Ramos (cell line): ENCODE measurements around the gene STRA8.

ENCODE experiments used
- in situ Hi-C: fragments of 300-500 bp; cut with MboI; formaldehyde crosslinking; loops from one replicate; pipeline ENCODE4 v1.14.3; 2022; ENCODE audit warnings: low sequenced_read_pairs; ENCODE audit not compliant: unreplicated experiment

The STRA8 gene, protein sequence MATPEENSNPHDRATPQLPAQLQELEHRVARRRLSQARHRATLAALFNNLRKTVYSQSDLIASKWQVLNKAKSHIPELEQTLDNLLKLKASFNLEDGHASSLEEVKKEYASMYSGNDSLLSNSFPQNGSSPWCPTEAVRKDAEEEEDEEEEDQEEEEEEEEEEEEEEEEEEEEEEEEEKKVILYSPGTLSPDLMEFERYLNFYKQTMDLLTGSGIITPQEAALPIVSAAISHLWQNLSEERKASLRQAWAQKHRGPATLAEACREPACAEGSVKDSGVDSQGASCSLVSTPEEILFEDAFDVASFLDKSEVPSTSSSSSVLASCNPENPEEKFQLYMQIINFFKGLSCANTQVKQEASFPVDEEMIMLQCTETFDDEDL

DNA sequence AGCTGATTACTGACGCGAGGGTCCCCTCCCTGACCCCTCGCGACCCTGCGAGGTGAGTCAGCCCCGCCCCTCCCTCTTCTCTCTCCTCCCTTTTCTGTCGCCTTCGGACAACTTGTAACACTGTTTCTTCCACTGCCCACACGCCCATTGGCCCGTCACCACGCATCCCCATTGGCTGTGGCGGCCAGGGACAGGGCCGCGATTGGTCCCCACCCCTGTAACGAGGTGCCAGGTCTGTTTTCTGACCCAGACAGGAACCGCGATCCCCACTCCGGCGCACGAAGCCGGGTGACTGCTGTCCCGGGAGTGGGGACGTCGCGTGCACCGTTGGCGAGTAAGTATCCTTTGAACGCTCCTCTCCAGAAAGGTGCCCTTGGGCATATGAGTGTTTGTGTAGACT lies at the start of gene STRA8:
Gene STRA8, plus strand, starts transcription at position 269 of the 400 bp plus-strand sequence. CDS start 6,687 bp downstream, outside the sequence.
- in situ Hi-C loops, result no loop called here

GRCh38 chr7:135184254-135184841 lies 49.3 kb upstream of the STRA8 start:
- in situ Hi-C loops, result no loop called here

- in situ Hi-C loops, result no loop called here
Observed at GRCh38 chr7:135185471-135186260, 48.0 kb upstream of the STRA8 start.

DNA sequence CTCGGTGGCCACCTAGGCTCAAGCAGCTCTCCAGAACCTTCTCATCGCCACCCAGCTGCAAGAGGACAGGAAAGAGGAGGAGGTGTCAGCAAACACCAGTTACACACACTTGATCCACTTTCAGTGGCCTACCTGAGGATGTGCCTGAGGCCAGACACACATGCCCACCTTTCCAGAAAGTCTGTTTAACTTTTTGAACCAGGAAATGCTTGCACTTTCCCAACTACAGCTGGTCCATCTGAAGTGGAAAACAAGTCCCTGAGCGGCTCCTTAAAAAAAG lies 47.4 kb upstream of the STRA8 start:
- in situ Hi-C loops, result no loop called here

DNA sequence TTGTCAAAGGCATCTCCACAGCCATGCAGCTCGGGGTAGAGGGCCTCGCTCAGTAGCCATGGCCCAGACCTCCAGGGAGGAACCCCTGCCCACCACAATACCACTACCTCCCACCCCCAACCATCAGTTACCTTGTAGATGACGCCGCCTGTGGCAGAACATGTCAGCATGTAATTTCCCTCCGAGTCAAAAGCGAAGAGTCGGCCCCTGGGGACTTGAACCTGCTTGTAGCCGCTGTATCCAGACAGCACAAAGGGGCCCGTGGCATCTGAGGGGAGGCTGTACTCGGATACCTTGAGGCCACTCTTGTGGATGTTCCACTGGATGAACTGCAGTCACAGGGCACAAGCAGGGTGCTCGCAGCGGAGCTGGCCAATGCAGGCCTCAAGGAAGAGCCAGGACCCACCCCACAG lies 46.8 kb upstream of the STRA8 start:
- in situ Hi-C loops, result no loop called here

DNA sequence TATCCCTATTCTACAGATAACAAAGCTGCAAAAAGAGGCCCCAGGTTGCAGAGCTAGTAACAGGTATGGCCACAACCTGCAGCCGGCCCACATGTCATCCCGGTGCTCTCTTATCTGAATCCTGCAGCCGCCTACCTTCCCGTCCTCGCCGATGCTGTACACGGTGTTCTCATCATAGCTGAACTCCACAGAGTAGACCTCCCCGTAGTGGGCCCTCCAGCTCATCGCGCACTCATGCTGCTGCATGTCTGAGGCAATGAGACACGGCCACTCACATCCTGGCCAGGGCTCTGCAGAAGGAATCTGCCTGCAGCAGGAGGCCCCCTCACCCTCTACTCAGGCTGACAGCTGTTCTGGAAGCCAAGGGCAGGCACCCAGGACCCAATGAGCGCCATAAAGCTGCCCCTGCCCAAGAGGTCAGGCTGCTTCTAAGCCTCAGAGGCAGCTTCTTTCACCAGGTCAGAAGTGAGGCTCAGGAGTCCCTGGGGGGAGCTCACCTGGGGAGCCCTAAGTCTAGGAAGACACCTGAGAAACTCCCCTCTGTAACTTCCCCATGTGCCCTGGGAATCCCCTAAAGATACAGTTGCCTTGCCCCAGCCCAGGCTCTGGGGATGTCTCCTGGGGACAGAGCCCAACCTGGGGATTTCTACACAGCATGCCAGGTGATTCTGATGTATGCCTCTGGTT lies 45.2 kb upstream of the STRA8 start:
- in situ Hi-C loops, result no loop called here

- in situ Hi-C loops, result no loop called here
Observed at GRCh38 chr7:135189221-135189662, 44.4 kb upstream of the STRA8 start.

DNA sequence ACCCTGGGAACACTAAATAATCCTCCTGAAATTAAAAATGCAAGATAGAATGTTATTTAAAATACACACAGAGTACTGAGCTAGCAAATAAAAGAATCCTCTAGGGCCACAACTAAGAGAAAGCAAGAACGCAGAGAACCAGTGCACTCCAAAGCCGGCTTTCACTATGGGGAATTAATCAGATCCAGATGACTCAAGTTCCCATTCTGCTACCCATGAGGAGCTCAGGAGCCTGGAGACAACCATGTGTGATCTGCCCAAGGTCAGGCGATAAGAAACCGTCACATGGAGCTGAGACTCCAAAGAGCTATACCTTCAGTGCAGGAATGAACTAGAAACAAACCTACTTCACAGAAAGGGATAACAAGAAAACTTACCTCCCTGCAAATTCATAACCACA lies 43.7 kb upstream of the STRA8 start:
- in situ Hi-C loops, result no loop called here

DNA sequence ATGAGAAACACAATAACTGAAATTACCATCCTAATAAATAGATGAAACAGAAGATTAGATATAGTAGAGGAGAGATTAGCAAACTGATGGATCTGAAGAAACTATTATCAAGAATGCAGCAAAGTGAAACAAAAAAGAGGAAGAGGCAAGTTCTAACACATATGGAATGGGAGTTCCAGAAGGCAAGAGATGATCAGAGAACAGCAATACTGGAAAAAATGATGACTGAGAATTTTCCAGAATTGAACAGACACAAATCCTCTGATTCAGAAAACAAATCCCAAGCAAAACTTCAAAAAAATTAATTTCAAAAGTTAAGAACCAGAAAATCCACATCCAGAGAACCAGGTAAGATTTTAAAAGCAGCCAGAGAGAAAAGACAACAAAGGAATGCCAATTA lies 42.9 kb upstream of the STRA8 start:
- in situ Hi-C loops, result no loop called here

DNA sequence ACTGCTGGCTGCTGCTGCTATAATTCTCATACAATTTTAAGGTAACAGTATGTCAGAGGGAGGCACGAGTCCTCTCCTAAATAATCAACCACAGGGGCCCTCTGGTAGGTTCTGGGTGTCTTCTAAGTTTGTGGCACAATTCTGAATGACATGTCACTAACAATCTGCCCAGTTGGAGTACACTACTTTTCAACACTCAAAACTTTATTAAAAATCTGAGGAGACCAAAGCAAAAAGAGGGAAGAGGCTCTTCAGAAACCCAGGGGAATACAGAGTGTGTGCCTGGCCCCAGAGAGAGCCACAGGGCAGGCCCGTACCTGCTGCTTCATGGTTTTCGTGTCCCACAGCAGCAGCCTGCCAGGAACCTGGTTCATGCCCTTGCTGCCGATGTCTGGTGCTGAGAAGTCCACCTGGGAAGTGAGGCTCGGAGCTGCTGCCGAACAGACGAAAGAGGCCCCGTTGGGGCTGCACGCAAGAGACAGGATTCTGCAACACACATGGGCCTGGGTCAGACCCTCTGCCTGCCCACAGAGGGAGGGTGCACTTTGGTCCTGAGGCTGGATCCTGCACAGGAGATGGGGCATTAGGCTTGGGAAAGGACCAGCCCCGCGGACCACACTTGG lies 40.6 kb upstream of the STRA8 start:
- in situ Hi-C loops, result no loop called here

DNA sequence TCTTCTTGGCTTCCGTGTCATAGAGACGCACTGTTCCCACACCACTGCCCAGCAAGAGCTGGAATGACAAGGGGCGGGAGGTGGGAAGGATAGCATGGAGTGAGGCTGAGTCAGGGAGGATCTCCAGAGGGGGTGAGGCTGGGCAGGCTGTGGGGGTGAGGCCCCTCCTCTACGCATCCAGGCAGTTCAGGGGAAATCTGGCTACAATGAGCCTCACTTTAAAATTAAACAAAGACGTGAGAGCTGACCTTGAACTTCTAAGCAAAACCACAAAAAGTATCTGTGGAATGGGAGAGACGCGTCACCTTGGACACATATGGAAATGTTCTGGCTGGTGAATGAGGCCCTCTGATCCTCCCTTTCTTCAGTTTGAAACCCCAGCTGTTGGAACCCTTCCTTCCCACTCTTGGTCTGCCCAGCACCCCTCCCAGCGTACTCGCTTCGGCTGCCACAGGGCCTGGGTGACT lies 40.0 kb upstream of the STRA8 start:
- in situ Hi-C loops, result no loop called here

DNA sequence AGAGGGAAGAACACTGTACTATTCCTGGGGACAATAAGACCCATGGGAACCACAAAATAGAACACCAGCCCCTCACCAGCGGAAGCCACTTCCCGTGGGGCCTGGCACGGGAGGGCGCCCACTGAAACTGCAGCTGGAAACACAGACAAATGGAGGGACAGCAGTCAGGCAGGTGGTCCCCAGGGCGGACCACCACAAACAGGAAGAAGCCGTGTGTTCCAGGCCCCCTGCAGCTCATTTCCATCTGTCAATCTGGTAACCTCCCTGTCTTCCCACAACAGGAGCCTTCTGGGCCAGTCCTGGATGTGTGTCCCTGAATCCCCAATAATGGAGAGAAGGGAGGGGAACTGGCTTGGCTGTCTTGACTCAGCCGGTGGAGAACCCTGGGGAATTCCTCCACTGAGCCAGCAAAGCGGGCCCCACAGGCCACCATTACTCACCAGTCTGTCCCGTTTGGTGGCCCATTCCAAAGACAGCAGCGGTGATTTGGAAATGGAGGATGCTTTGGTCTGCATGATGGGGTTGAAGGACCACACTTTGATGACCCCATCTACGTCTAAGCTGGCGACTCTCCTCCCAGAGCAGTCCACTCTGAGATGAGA lies 39.0 kb upstream of the STRA8 start:
- in situ Hi-C loops, result no loop called here

- in situ Hi-C loops, result no loop called here
Observed at GRCh38 chr7:135195156-135195555, 38.5 kb upstream of the STRA8 start.

GRCh38 chr7:135195968-135196629 lies 37.5 kb upstream of the STRA8 start:
- in situ Hi-C loops, result no loop called here

DNA sequence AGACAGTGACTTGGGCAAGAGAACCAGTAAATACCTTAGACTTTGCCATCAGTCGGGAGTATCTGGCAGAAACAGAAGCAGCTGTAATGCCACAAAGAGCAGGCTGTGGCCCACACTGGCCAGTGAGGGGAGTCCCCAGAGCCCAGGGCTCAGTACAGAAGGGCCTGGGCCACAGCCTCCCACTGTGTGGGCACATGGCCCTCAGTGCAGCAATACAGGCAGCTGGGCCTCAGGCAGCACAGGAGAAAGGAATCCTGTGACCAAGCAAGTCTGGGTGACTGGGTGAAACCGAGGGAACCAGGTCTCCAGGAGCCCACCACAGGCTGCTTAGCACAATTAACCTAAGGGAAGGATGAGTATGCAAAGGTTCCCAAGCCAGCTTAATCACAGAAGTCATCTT lies 36.3 kb upstream of the STRA8 start:
- in situ Hi-C loops, result no loop called here

DNA sequence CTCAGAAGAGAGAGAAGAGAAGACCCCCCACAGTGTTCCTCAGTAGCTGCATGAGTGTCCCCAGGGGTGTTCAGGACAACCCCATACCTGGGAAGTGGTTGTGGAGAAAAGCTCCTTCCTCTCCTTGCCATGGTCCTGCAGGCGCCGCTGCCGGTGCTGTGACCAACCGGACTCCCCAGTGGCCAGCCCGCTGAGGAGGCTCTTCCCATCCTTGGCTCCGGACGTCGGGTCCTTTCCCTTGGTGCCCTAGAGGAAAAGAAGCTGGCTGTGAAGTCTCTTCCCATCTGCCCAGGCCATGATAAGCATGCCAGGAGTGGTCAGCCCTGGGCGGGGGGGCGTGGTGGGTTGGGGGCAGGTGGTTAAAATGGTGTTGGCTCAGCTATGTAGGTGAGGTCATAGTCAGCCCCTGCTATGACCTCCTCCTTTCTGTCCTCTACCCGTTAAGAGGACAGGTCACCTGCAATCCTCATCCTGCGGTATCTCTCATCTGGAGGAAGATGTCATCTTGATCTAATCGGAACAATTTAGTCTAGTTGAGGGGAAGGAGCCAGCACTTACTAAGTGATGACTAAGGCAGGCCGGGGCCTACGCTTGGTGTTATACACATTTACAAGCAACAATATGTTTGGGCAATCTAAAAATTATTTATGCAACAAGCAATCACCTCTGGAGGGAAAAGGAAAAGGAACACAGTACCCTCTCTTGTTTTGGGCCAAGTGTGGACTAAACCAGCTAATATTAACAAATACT lies 35.6 kb upstream of the STRA8 start:
- in situ Hi-C loops, result no loop called here

DNA sequence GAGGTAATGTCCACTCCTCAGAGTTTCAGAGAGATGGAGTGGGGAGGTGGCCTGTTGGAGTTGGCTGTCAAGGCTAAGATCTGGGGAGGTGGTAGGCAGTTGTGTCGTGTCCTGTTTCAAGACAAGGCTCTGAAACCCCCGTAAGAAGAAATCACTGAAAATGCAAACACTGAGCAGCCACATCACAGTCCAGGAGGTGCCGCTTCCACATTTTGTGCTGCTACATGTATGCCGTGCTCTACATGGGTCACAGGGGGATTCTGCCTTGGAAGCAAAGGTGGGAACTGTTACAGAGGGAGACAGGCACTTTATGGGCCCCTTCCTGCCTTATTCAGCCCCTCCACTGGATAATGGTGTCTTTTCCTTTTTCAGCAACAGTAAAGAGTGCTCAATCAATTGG lies 34.2 kb upstream of the STRA8 start:
- in situ Hi-C loops, result no loop called here

DNA sequence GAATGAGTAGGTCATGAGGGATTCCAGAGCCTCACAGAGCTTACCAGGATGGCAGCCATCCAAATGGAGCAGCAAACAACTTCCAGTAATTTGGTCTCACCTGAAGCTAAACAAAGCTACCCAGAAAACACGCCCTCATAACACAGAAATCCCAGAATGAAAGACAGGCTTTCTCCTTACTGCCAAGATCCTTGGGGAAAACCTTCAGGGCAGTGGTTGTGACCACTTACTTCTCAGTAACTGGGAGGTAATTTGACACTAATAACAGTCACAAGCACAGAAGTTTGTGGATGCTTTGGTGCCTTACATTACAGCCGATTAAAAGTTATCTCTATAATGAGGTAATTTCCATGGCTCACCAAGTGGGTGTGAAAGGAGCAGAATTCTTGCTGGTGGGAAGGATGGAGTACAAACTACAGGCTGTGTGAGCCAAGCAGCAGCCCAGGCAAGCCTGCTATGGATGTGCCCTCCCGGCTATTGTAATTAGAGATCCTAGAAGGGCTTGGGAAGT lies 32.8 kb upstream of the STRA8 start:
- in situ Hi-C loops, result no loop called here
